ENCODE results near the gene CD83. TPM values are rescaled to one million over a fixed set of nuclear protein-coding genes. Genes with fewer than 3 reads are reported as not detected.

CD83 gene
- total and polyA plus RNA-seq, 2 of the 4 experiments (the other 2 are of a cell fraction) = 2.0 to 2.5 TPM

- CTCF ChIA-PET = interaction anchor here (0.8 to 1.2 kb wide), 2 partner anchors 23 to 45 kb away, joined by 3 read pairs; no protein-coding TSS in a partner anchor
- no peak overlapping the region for H2AFZ ChIP-seq (replicated peaks; ENCODE audit: low read length, poor library complexity)
- BruUV-seq (replicated peaks) = no TSS peak
Observed at GRCh38 chr6:14174226-14174625, 56.7 kb downstream of the CD83 start.

More at GRCh38 chr6:14174226-14174625, 56.7 kb downstream of the CD83 start:
- H3K4me3 ChIP-seq (ENCODE audit: insufficient read depth, low read depth, low read length) = no peak overlapping the region
- H3K4me1 ChIP-seq (ENCODE audit: control insufficient read depth, insufficient read depth, low read length) = no peaks in the 10 kb centered on the region
- ATAC-seq (ENCODE audit: low read depth) = no peak
- H3K4ac ChIP-seq (ENCODE audit: low read depth, low read length) = no peak overlapping the region
- POLR2A ChIA-PET (ENCODE audit: unreplicated experiment) = interaction anchor here (0.5 kb wide), 1 partner anchor 899 kb away, joined by 6 read pairs; no protein-coding TSS in a partner anchor
- no peak overlapping the region for H2BK20ac ChIP-seq (ENCODE audit: low read depth, low read length)
- no peak overlapping the region for H3K9ac ChIP-seq (ENCODE audit: low read depth, low read length)
- H3K4me2 ChIP-seq (ENCODE audit: low read depth, low read length) = no peak overlapping the region
- H3K27ac ChIP-seq (ENCODE audit: insufficient read depth, low read length) = no peak overlapping the region
- no peak overlapping the region for H3K14ac ChIP-seq (replicated peaks; ENCODE audit: low read depth, low read length)
- no peak overlapping the region for H2BK15ac ChIP-seq (ENCODE audit: low read depth, low read length)
- H2AK5ac ChIP-seq (ENCODE audit: low read depth, low read length) = no peak overlapping the region
- in situ Hi-C loops (cut with MboI; ENCODE audit: low sequenced_read_pairs) = no loop called here
- H2BK120ac ChIP-seq (ENCODE audit: low read depth, low read length) = no peak overlapping the region
- no CpG with 5 or more reads among the region's 3 CpGs for WGBS, 2 experiments (ENCODE audit: extremely low coverage in 2 of 2, insufficient read length in 1 of 2)
- no peak for DNase-seq
- peaks cover 11% of the 10 kb centered on the region for H3K27me3 ChIP-seq (ENCODE audit: control insufficient read depth, insufficient read depth, low read length)
- no peak overlapping the region for H3K23ac ChIP-seq (ENCODE audit: low read depth, low read length)
- H2BK5ac ChIP-seq (ENCODE audit: low read depth, low read length, poor library complexity, severe bottlenecking) = no peak overlapping the region
- intact Hi-C loops (cut with micrococcal nuclease) = no loop called here
- H4K20me1 ChIP-seq (ENCODE audit: insufficient read depth, low read length) = no peaks in the 10 kb centered on the region
- no peak overlapping the region for H3K18ac ChIP-seq (ENCODE audit: low read depth, low read length)
- H3K36me3 ChIP-seq (ENCODE audit: control insufficient read depth, insufficient read depth, low read length) = no peaks in the 10 kb centered on the region
- H3K9me3 ChIP-seq (ENCODE audit: control insufficient read depth, insufficient read depth, low read length) = peaks cover 11% of the 10 kb centered on the region
- no peak overlapping the region for H4K5ac ChIP-seq (ENCODE audit: low read depth, low read length)
- TF ChIP-seq RAD21 (IDR thresholded peaks at IDR 0.05; ENCODE audit: low read length) (no peak), BHLHE40 (IDR thresholded peaks at IDR 0.05; ENCODE audit: low read depth, low read length) (no peak), ELK1 (IDR thresholded peaks at IDR 0.05; ENCODE audit: borderline replicate concordance, low read depth, low read length) (no peak)
- dilution Hi-C loops (cut with HindIII; ENCODE audit: low sequenced_read_pairs, unreplicated experiment) = no loop called here
- no peak overlapping the region for H4K91ac ChIP-seq (ENCODE audit: insufficient read depth, low read depth, low read length)
- no peak overlapping the region for H2AK9ac ChIP-seq (replicated peaks; ENCODE audit: low read depth, low read length, poor library complexity)
- no peaks in the 10 kb centered on the region for H3K79me1 ChIP-seq (ENCODE audit: low read depth in 1 of 2, low read length in 2 of 2)
- no peak overlapping the region for H4K8ac ChIP-seq (ENCODE audit: low read depth in 2 of 2, low read length in 2 of 2)
- no peaks in the 10 kb centered on the region; the same call in 1 of the 2 replicates for H3K9me1 ChIP-seq (ENCODE audit: insufficient read depth, low read length)
- no peak overlapping the region for H3K56ac ChIP-seq (ENCODE audit: extremely low read depth, insufficient read depth, low read length)

Measured in IMR-90 (cell line).